NCI-H2081 (cell line): ENCODE results near the gene NEK3.
"Not testable (repeated sequence)": the region's sequence is repeated elsewhere in the genome, so short reads cannot be mapped to it uniquely, and the experiment has no call there.

Experiments
- DNase-seq, 2 experiments: peaks; one replicate each; lab custom pipeline; 2025; lab: John Stamatoyannopoulos, UW

NEK3 gene

DNA sequence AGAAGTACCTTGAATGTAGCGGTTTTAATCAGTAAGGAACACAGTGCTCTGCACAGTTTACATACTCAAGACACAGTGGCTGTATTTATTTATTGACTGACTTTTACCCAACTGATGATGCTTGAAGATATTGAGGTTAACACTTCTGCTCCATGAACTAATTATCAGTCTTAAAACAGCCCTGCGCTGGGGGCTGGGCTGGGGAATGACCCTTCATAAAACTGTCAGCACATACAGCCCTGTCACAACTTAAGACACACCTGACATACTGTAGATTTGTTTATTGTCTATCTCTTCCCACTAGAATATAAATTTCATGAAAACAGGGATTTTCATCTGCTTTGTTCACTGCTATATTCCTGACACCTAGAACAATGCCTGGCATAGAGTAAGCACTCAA, 41.3 kb downstream of the NEK3 start:
- DNase-seq, result no peak

DNA sequence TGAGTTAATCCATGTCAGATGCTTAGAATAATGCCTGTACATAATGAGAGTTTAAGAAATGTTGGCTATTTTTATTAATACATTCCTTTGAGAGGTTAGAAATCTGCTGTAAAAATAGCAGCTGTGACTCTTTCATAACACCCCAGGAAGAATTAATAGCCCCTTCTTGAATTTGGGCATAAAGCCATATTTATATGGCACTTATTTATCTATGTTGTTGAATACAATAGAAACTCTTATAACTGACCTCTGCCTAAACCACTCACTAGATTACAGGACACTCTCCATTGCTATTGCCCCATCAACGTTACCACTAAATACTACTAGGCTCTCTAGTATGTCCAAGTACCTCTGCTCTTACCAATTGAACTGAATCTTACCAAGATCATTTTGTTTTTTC, 46.8 kb downstream of the NEK3 start:
- DNase-seq, result no peak

DNA sequence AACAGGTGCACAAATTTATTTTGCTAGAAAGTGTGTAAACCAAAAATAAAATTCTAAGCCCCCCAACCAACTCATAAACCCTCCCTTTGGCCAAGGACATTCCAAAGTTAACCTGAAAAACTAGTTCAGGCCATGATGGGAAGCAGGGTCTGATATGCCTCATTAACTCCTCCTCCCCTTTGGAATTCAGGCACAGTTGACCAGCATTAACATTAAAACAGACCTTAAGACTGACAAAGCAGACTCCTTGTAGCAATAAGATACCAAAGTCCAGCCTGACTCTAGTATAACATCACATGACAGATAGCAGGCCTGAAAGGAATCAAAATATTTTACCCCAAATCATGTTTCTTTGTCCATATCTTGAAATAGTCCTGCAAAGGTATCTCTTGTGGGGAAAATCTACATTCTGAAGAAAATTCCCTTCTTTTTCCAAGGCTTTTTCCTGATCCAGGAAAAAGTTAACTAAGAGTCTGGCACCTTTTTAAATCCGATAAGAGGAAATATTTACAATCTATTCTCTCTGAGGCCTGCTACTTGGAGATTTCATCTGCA, 50.2 kb downstream of the NEK3 start:
- no peak for DNase-seq

DNA sequence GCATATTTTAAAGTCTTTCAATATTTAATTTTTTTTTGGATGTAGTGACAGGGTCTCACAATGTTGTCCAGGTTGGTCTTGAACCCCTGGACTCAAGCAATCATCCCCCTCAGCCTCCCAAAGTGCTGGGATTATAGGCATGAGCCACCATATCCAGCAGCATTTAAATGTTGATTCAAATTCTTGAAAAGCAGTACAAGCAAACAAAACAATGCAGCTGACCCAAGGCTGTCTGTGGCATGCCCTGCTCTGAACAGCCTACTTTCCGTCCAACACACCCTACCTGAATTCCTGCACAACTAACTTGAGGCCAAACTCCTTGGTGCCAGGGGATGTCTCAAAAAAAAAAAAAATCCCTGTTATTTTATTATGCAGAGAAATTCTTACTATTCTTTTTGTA, 53.6 kb downstream of the NEK3 start:
- no peak for DNase-seq

DNA sequence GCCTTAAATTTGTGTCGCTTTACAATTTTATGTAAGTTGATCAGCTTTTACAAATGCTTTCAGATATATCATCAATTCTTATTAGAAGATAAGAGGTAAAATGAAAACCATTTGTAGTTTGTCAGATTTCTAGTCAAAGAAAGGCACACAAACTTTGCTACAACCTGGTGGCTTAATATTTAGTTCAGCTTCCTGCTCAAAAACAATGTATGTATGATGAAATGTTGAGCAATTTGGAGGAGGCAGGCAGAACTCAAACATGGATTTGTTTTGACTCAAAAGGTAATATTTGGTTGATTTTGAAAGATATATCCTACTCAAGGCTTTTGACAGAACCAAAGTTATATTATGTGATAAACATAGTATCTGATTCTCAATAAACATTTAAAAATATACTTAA, 54.8 kb downstream of the NEK3 start:
- DNase-seq, result no peak

DNA sequence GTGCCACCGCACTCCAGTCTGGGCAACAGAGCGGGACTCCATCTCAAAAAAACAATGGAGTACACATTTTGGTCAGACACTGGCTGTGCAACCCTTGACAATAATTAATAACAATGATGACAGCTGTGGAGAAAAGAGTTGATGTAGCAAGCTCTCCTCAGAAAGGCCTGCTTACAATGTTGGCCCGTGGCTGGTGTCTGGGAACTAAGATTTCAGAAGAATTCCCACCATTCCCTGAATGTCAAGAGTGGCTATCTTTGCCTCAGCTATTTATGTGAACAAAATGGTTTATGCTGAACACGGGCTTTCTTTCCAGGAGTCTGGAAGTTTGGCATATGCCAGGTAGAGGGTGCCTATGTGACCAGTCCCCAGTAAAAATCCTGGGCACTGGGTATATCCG, 56.0 kb downstream of the NEK3 start:
- DNase-seq, result no peak

DNA sequence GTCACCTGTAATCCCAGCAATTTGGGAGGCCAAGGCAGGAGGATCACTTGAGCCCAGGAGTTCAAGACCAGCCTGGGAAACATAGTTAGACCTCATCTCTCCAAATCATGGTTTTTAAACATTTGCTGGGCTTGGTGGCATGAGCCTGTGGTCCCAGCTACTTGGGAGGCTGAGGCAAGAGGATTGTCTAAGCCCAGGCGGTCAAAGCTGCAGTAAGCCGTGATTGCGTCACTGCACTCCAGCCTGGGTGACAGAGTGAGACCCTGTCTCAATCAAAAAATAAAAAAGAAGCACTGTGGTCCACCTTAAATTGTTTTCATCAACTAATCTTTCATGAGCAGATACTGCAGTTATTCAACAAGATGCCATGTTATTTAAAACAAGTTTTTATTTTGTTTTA, 57.0 kb downstream of the NEK3 start:
- DNase-seq, result not testable (repeated sequence)

DNA sequence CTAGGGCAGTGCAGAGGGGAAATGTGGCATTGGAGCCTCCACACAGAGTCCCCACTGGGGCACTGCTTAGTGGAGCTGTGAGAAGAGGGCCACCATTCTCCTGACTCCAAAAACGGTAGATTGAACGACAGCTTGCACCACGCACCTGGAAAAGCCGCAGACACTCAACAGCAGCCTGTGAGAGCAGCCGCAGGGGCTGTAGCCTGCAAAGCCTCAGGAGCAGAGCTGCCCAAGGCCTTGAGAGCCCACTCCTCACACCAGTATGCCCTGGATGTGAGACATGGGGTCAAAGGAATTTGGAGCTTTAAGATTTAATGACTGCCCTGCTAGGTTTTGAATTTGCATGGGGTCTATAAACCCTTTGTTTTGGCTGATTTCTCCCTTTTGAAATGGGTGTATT, 62.2 kb downstream of the NEK3 start:
- no peak for DNase-seq

DNA sequence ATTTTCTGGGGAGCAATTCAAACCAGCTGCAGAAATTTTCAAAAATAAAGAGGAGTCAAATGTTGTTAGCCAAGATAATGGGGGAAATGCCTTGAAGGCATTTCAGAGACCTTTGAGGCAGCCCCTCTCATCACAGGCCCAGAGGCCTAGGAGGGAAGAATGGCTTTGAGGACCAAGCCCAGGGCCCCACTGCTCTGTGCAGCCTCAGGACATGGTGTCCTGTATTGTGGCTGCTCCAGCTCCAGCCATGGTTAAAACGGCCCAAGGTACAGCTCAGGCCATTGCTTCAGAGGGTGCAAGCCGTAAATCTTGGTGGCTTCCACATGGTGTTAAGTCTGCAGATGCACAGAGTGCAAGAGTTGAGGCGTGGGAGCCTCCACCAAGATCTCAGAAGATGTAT, 62.6 kb downstream of the NEK3 start:
- no peak for DNase-seq

DNA sequence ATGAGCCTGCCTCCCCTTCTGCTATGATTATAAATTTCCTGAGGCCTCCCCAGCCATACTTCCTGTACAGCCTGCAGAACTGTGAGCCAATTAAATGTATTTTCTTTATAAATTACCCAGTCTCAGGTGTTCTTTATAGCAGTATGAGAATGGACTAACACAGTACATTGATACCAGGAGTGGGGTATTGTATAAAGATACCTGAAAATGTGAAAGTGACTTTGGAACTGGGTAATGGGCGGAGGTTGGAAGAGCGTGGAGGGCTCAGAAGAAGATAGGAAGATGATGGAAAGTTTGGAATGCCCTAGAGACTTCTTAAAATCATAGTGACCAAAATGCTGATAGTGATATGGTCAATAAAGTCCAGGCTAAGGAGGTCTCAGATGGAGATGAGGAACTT, 63.3 kb downstream of the NEK3 start:
- DNase-seq, result no peak

DNA sequence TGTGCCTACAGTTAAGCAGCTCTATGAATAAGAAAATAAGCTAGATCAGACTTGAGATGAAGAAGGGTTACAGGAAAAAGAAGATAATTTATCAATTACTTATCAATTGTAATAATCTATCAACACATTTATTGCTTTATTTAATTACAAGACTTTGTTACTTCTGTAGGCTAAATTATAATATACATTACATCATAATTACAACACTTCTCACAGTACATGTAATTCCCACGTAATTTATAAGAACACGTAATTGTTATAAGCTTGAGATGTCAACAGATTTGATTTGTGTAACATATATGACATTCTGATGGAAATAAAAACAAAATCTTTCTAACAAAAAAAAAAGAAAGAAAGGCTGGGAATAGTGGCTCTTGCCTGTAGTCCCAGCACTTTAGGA, 67.3 kb downstream of the NEK3 start:
- DNase-seq, result no peak

DNA sequence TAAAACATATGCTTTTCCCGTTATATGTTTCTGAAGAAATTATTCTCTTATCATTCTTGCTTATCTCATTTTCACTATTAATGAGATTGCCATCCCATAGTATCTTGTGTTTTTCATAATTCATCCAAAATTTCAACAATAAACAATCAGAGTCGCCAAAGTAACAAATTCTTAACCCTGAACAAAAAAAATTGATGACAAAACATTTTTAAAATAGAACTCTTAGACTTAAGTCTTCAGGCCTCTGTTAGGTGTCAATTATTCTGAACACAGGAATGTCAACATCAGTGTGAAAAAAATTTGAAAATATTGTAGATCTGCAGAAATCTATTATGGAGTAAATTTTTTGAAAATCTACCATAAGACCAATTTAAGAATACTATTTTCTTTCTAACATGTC, 67.9 kb downstream of the NEK3 start:
- DNase-seq, result no peak

DNA sequence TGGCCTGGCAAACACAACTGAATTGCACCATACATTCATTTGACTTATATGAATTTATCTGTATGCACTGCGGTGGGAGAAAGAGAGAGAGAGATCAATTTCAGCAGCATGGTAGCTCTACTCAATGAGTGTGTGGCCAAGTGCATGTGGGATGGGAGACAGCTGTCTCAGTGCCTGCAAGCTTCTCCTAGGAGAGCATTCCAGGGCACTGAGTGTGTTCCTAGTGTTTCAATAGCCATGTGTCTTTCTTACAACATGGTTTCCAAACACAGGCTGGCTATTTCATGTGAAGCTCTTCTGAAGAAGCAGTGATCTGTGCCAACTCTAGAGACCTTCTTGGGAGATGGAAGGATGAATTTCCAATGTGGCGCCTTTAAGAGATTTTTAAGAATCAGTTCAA, 74.0 kb downstream of the NEK3 start:
- DNase-seq, result no peak

DNA sequence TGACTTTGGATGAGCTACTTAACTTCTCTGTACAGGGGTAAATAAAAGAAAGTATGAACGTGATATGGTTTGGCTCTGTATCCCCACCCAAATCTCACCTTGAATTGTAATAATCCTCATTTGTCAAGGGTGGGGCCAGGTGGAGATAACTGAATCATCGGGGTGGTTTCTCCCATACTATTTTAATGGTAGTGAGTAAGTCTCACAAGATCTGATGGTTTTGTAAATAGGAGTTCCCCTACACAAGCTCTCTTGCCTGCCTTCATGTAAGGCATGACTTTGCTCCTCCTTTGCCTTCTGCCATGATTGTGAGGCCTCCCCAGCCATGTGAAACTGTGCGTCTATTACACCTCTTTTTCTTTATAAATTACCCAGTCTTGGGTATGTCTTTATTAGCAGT, 74.4 kb downstream of the NEK3 start:
- DNase-seq, result not testable (repeated sequence)
